Measurements from ENCODE around the gene TMEM203. TPM values are rescaled to one million over a fixed set of nuclear protein-coding genes. Genes with fewer than 3 reads are reported as not detected.

The TMEM203 gene
- total RNA-seq, 1 experiment from 2014 or later: 35.5 TPM

DNA sequence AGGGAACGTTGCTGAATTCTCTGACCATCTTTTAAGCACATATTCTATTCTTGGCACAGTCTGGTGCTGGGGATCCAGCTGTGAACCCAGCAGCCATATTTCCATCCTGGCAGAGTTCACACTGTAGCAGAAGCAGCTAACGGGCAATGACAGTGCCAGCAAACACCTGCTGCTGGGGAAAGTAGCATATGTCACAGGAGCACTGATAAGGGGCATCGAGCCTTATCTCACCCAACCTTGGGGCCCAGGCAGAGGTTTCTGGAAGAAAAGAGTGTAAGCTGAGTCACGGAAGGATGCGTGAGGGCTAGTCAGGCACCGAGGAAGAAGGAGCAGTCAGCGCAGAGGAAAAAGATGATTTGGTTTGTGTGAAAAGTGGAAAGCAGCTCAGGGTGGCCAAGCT lies 1.2 kb upstream of the TMEM203 start:
- peak overlapping the region; percentile 93 to 99 for H3K4me3 Mint-ChIP-seq
- DNase-seq: no peak
- peaks cover 8 to 39% (median 30%) of the 10 kb centered on the region in 3 experiments for H3K36me3 Mint-ChIP-seq (ENCODE audit: insufficient read depth in 1 of 3, low read depth in 3 of 3)
- Histone ChIP-seq H4K20me1 (ENCODE audit: control insufficient read depth, insufficient read depth, insufficient read length) (no peaks in the 10 kb centered on the region), H3K4me2 (ENCODE audit: insufficient read depth, insufficient read length, low read length) (peak overlapping the region; percentile 91), H4K91ac (ENCODE audit: insufficient read length, low read depth, low read length) (no peak overlapping the region), H4K8ac (replicated peaks; ENCODE audit: insufficient read length, low read depth, low read length) (no peak overlapping the region), H3K56ac (ENCODE audit: insufficient read length, low read depth, low read length) (no peak overlapping the region), H3K4me1 (ENCODE audit: insufficient read depth, low read length) (no peaks in the 10 kb centered on the region; the same call in 1 of the 2 replicates), H2BK120ac (ENCODE audit: low read depth, low read length, poor library complexity, severe bottlenecking) (no peak overlapping the region), H2AK5ac (ENCODE audit: insufficient read length, low read length) (no peak overlapping the region), H3K9ac (ENCODE audit: extremely low read depth, insufficient read length, low read length) (peak overlapping the region; percentile 84), H2AFZ (ENCODE audit: low read length) (no peak overlapping the region), H4K5ac (ENCODE audit: insufficient read length, low read depth, low read length) (no peak overlapping the region), H3K14ac (ENCODE audit: insufficient read depth, low read length) (no peak overlapping the region), H3K4ac (ENCODE audit: low read depth, low read length) (no peak overlapping the region), H3K23me2 (ENCODE audit: insufficient read length, low read depth, low read length, poor library complexity, severe bottlenecking) (peaks cover 6% of the 10 kb centered on the region), H3K79me2 (ENCODE audit: insufficient read depth, low read length) (peaks cover 13% of the 10 kb centered on the region; the same call in 1 of the 2 replicates), H2BK5ac (ENCODE audit: insufficient read length, low read length) (no peak overlapping the region), H3T11ph (ENCODE audit: low read length) (no peak overlapping the region), H3K9me3 (ENCODE audit: control insufficient read depth, low read depth, low read length) (no peaks in the 10 kb centered on the region), H3K79me1 (ENCODE audit: insufficient read depth, low read depth, low read length, poor library complexity, severe bottlenecking) (peaks cover 19% of the 10 kb centered on the region), H3K18ac (ENCODE audit: insufficient read length, low read depth, low read length) (no peak overlapping the region), H2BK12ac (ENCODE audit: insufficient read length, low read depth, low read length) (no peak overlapping the region), H2BK15ac (ENCODE audit: low read depth, low read length) (no peak overlapping the region), H2BK20ac (ENCODE audit: low read depth, low read length, poor library complexity, severe bottlenecking) (no peak overlapping the region), H3K27ac (ENCODE audit: insufficient read length, low read depth, low read length) (no peak overlapping the region), H3K23ac (ENCODE audit: insufficient read length, low read depth, low read length) (no peak overlapping the region), H3K27me3 (ENCODE audit: insufficient read depth, low read length) (no peaks in the 10 kb centered on the region)
- TF ChIP-seq CTCF (conservative IDR thresholded peaks at IDR 0.05): no peak
- no CpG with 5 or more reads among the region's 7 CpGs for WGBS (ENCODE audit: extremely low coverage, insufficient read length, low lambda C conversion rate)
- peaks cover 23 to 29% of the 10 kb centered on the region in 2 experiments for H3K4me1 Mint-ChIP-seq
- no peaks in the 10 kb centered on the region for H3K9me3 Mint-ChIP-seq
- H3K27me3 Mint-ChIP-seq (ENCODE audit: low read depth): no peaks in the 10 kb centered on the region
- 0 out of 7 replicates have a peak overlapping the region, but pooled peaks of 1 of the 3 experiments have one; percentile 97 for H3K27ac Mint-ChIP-seq
